Upper lobe of left lung (tissue), 4 donors: ENCODE results near the gene VSTM4.

ENCODE experiments used
- POLR2A ChIP-seq, 4 donors: fragments of 450-650 bp; IDR thresholded peaks; one replicate each; pipeline ENCODE4 v1.5.1; 2016 to 2017; ENCODE audit warnings: antibody characterized with exemption in 4 of 4, mild to moderate bottlenecking in 2 of 4
- POLR2AphosphoS5 ChIP-seq, 2 donors: sonication (generic); formaldehyde crosslinking; IDR thresholded peaks; one replicate each; pipeline ENCODE4 v1.5.1; 2017; ENCODE audit warnings: antibody characterized with exemption in 2 of 2
- TF ChIP-seq, protein P1 (sequence below), 6 experiments: fragments of 450-650 bp in 4 of 6; fragments of 200-600 bp in 2 of 6; sonication (generic) in 2 of 6; IDR thresholded peaks; one replicate each; pipeline ENCODE4 v1.5.1; 2016 to 2019; ENCODE audit warnings: antibody characterized with exemption in 6 of 6

- TF ChIP-seq POLR2AphosphoS5 (IDR thresholded peaks at IDR 0.05) (peak in 1 of 2 donors; percentile 71), POLR2A (IDR thresholded peaks at IDR 0.05) (no peak)
- TF ChIP-seq, protein P1, sequence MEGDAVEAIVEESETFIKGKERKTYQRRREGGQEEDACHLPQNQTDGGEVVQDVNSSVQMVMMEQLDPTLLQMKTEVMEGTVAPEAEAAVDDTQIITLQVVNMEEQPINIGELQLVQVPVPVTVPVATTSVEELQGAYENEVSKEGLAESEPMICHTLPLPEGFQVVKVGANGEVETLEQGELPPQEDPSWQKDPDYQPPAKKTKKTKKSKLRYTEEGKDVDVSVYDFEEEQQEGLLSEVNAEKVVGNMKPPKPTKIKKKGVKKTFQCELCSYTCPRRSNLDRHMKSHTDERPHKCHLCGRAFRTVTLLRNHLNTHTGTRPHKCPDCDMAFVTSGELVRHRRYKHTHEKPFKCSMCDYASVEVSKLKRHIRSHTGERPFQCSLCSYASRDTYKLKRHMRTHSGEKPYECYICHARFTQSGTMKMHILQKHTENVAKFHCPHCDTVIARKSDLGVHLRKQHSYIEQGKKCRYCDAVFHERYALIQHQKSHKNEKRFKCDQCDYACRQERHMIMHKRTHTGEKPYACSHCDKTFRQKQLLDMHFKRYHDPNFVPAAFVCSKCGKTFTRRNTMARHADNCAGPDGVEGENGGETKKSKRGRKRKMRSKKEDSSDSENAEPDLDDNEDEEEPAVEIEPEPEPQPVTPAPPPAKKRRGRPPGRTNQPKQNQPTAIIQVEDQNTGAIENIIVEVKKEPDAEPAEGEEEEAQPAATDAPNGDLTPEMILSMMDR (IDR thresholded peaks at IDR 0.05) = no peak
Measured at GRCh38 chr10:49144058-49144720, 28.9 kb upstream of the VSTM4 start.
